GM18867 (cell line): ENCODE results near the gene DYNLT2B.
"Not testable (repeated sequence)": the region's sequence is repeated elsewhere in the genome, so short reads cannot be mapped to it uniquely, and the experiment has no call there.

Experiments used
- ATAC-seq: cut with Tn5 transposase; IDR thresholded peaks from one replicate; pipeline ENCODE4 v1.9.1; 2021; ENCODE audit warnings: mild to moderate bottlenecking, moderate library complexity; ENCODE audit not compliant: unreplicated experiment

The DYNLT2B gene

GRCh38 chr3:196274585-196274984 lies 43.5 kb downstream of the DYNLT2B start:
- ATAC-seq: peak; percentile 86

GRCh38 chr3:196273655-196274054 lies 44.4 kb downstream of the DYNLT2B start:
- no peak for ATAC-seq

GRCh38 chr3:196272826-196273225 lies 45.2 kb downstream of the DYNLT2B start:
- no peak for ATAC-seq

GRCh38 chr3:196270499-196270898 lies 47.5 kb downstream of the DYNLT2B start:
- no peak for ATAC-seq

GRCh38 chr3:196268284-196269163 lies 49.5 kb downstream of the DYNLT2B start:
- ATAC-seq: no peak

- no peak for ATAC-seq
Measured at GRCh38 chr3:196263819-196264218, 54.2 kb downstream of the DYNLT2B start.

GRCh38 chr3:196260784-196261183 lies 57.3 kb downstream of the DYNLT2B start:
- ATAC-seq: no peak

- ATAC-seq: no peak
Measured at GRCh38 chr3:196255776-196256175, 62.3 kb downstream of the DYNLT2B start.

- no peak for ATAC-seq
Measured at GRCh38 chr3:196254376-196255283, 63.4 kb downstream of the DYNLT2B start.

- ATAC-seq: no peak
Measured at GRCh38 chr3:196251918-196252317, 66.1 kb downstream of the DYNLT2B start.

- ATAC-seq: no peak
Measured at GRCh38 chr3:196246612-196247308, 71.3 kb downstream of the DYNLT2B start.

GRCh38 chr3:196244166-196244565 lies 73.9 kb downstream of the DYNLT2B start:
- ATAC-seq: not testable (repeated sequence)

- ATAC-seq: no peak
Measured at GRCh38 chr3:196241704-196242103, 76.3 kb downstream of the DYNLT2B start.
